ENCODE results near the gene ENSA.
"Not testable (repeated sequence)": the region's sequence is repeated elsewhere in the genome, so short reads cannot be mapped to it uniquely, and the experiment has no call there.

Gene ENSA

GRCh38 chr1:150624546-150624945 is 4.9 kb downstream of the ENSA start:
- in situ Hi-C loops (cut with HindIII; ENCODE audit: low pct_ligation_motif_present, low pct_unique_long_range_greater_than_20kb, low sequenced_read_pairs); DNase-seq: not testable (repeated sequence)

- in situ Hi-C loops (cut with HindIII; ENCODE audit: low pct_ligation_motif_present, low pct_unique_long_range_greater_than_20kb, low sequenced_read_pairs); DNase-seq: not testable (repeated sequence)
Measured at GRCh38 chr1:150624134-150624533, 5.3 kb downstream of the ENSA start.

- in situ Hi-C loops (cut with HindIII; ENCODE audit: low pct_ligation_motif_present, low pct_unique_long_range_greater_than_20kb, low sequenced_read_pairs): no loop called here
- no peak for DNase-seq
Measured at GRCh38 chr1:150622303-150622975, 7.0 kb downstream of the ENSA start.

- peak; percentile 70 for DNase-seq
- in situ Hi-C loops (cut with HindIII; ENCODE audit: low pct_ligation_motif_present, low pct_unique_long_range_greater_than_20kb, low sequenced_read_pairs): no loop called here
Measured at GRCh38 chr1:150621497-150622302, 7.7 kb downstream of the ENSA start.

GRCh38 chr1:150620919-150621318 is 8.5 kb downstream of the ENSA start:
- in situ Hi-C loops (cut with HindIII; ENCODE audit: low pct_ligation_motif_present, low pct_unique_long_range_greater_than_20kb, low sequenced_read_pairs): no loop called here
- DNase-seq: no peak

GRCh38 chr1:150619576-150620509 is 9.6 kb downstream of the ENSA start:
- in situ Hi-C loops (cut with HindIII; ENCODE audit: low pct_ligation_motif_present, low pct_unique_long_range_greater_than_20kb, low sequenced_read_pairs): no loop called here
- DNase-seq: peak; percentile 74

- DNase-seq: no peak
- in situ Hi-C loops (cut with HindIII; ENCODE audit: low pct_ligation_motif_present, low pct_unique_long_range_greater_than_20kb, low sequenced_read_pairs): no loop called here
Measured at GRCh38 chr1:150615346-150616201, 13.8 kb downstream of the ENSA start.

GRCh38 chr1:150613061-150613920 is 16.1 kb downstream of the ENSA start:
- DNase-seq: peak; percentile 77
- in situ Hi-C loops (cut with HindIII; ENCODE audit: low pct_ligation_motif_present, low pct_unique_long_range_greater_than_20kb, low sequenced_read_pairs): no loop called here

GRCh38 chr1:150612014-150612345 is 17.4 kb downstream of the ENSA start:
- DNase-seq: no peak
- in situ Hi-C loops (cut with HindIII; ENCODE audit: low pct_ligation_motif_present, low pct_unique_long_range_greater_than_20kb, low sequenced_read_pairs): no loop called here

- no peak for DNase-seq
- in situ Hi-C loops (cut with HindIII; ENCODE audit: low pct_ligation_motif_present, low pct_unique_long_range_greater_than_20kb, low sequenced_read_pairs): no loop called here
Measured at GRCh38 chr1:150610576-150610975, 18.8 kb downstream of the ENSA start.

- in situ Hi-C loops (cut with HindIII; ENCODE audit: low pct_ligation_motif_present, low pct_unique_long_range_greater_than_20kb, low sequenced_read_pairs): no loop called here
- DNase-seq: no peak
Measured at GRCh38 chr1:150609732-150610131, 19.7 kb downstream of the ENSA start.

- no peak for DNase-seq
- in situ Hi-C loops (cut with HindIII; ENCODE audit: low pct_ligation_motif_present, low pct_unique_long_range_greater_than_20kb, low sequenced_read_pairs): no loop called here
Measured at GRCh38 chr1:150606463-150607142, 22.8 kb downstream of the ENSA start.

- DNase-seq; in situ Hi-C loops (cut with HindIII; ENCODE audit: low pct_ligation_motif_present, low pct_unique_long_range_greater_than_20kb, low sequenced_read_pairs): not testable (repeated sequence)
Measured at GRCh38 chr1:150605451-150605731, 24.0 kb downstream of the ENSA start.

- in situ Hi-C loops (cut with HindIII; ENCODE audit: low pct_ligation_motif_present, low pct_unique_long_range_greater_than_20kb, low sequenced_read_pairs): no loop called here
- DNase-seq: no peak
Measured at GRCh38 chr1:150604226-150604588, 25.2 kb downstream of the ENSA start.

- in situ Hi-C loops (cut with HindIII; ENCODE audit: low pct_ligation_motif_present, low pct_unique_long_range_greater_than_20kb, low sequenced_read_pairs): no loop called here
Measured at GRCh38 chr1:150603711-150604110, 25.7 kb downstream of the ENSA start.

GRCh38 chr1:150602372-150602771 is 27.0 kb downstream of the ENSA start:
- in situ Hi-C loops (cut with HindIII; ENCODE audit: low pct_ligation_motif_present, low pct_unique_long_range_greater_than_20kb, low sequenced_read_pairs): not testable (repeated sequence)

More at GRCh38 chr1:150603711-150604110, 25.7 kb downstream of the ENSA start:
- no peak for DNase-seq

GRCh38 chr1:150601540-150601939 is 27.9 kb downstream of the ENSA start:
- DNase-seq: no peak
- in situ Hi-C loops (cut with HindIII; ENCODE audit: low pct_ligation_motif_present, low pct_unique_long_range_greater_than_20kb, low sequenced_read_pairs): no loop called here

More at GRCh38 chr1:150602372-150602771, 27.0 kb downstream of the ENSA start:
- not testable (repeated sequence) for DNase-seq

All from ACHN (cell line).